Measurements from ENCODE around the gene PYROXD2. TPM values are rescaled to one million over a fixed set of nuclear protein-coding genes. Genes with fewer than 3 reads are reported as not detected.

PYROXD2 gene
- total RNA-seq, 4 donors from 2014 or later, result 0.97 to 6.7 (median 3.8) TPM

DNA sequence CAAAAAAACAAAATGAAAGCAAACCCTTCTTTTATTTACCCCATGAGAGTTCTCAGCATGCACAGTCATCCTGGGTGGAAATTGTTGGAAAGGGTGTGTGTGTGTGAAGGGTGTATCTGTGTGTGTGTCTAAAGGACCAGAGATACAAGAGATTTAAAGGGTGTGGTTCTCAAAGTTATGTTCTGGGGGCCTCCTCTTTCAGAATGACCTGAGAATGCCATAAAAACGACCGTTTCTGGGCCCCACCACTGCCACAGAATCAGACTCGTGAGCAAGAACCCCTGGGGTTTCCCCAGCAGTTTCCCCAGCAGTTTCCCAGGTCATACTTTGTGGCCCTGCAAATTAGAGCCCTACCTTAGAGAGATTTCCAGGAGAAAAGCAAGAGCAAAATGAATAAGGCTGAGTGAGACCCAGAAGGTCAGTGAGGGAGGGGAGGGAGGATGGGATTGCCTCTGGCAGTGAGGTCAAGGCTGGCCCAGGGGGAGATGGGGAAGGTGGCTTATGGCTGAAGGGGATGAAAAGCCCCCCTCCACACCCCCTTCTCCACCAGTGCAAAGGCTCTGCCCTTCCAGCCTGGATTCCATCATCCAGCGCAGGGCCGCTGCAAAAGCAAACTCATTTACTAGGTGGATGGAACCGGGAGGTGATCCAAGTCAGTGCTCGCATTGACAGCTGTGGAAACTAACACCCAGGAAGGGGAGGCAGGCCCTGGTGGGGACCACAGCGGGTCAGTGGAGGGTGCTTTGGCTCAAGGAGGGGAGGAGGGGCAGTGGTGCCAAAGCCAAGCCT, 10.2 kb downstream of the PYROXD2 start:
- intact Hi-C loops (cut with DNase I; ENCODE audit: low total_unique reads), result no loop called here
- 56 to 65% methylated on average over 8 of the region's 8 CpGs for WGBS, 2 donors
- TF ChIP-seq, protein P1, sequence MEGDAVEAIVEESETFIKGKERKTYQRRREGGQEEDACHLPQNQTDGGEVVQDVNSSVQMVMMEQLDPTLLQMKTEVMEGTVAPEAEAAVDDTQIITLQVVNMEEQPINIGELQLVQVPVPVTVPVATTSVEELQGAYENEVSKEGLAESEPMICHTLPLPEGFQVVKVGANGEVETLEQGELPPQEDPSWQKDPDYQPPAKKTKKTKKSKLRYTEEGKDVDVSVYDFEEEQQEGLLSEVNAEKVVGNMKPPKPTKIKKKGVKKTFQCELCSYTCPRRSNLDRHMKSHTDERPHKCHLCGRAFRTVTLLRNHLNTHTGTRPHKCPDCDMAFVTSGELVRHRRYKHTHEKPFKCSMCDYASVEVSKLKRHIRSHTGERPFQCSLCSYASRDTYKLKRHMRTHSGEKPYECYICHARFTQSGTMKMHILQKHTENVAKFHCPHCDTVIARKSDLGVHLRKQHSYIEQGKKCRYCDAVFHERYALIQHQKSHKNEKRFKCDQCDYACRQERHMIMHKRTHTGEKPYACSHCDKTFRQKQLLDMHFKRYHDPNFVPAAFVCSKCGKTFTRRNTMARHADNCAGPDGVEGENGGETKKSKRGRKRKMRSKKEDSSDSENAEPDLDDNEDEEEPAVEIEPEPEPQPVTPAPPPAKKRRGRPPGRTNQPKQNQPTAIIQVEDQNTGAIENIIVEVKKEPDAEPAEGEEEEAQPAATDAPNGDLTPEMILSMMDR (IDR thresholded peaks at IDR 0.05), result no peak
- TF ChIP-seq POLR2A (IDR thresholded peaks at IDR 0.05), result no peak
- no peak overlapping the region for H3K4me3 ChIP-seq (ENCODE audit: low read depth, poor library complexity, severe bottlenecking)
- DNase-seq (ENCODE audit: low spot score in 2 of 2), result no peak

- intact Hi-C loops (cut with DNase I; ENCODE audit: low total_unique reads), result no loop called here
- WGBS, 2 donors, result 71 to 74% methylated on average over 7 of the region's 7 CpGs
- no peak for TF ChIP-seq POLR2A (IDR thresholded peaks at IDR 0.05)
- TF ChIP-seq, protein P1 (IDR thresholded peaks at IDR 0.05), result no peak
- no peak for DNase-seq (ENCODE audit: low spot score in 2 of 2)
- H3K4me3 ChIP-seq (ENCODE audit: low read depth, poor library complexity, severe bottlenecking), result no peak overlapping the region
Observed at GRCh38 chr10:98403812-98404504, 11.0 kb downstream of the PYROXD2 start.

- no peak overlapping the region for H3K4me3 ChIP-seq (ENCODE audit: low read depth, poor library complexity, severe bottlenecking)
- TF ChIP-seq, protein P1 (IDR thresholded peaks at IDR 0.05), result no peak
- TF ChIP-seq POLR2A (IDR thresholded peaks at IDR 0.05), result no peak
- DNase-seq (ENCODE audit: low spot score in 2 of 2), result peak in 1 of 2 donors; percentile 65
- intact Hi-C loops (cut with DNase I; ENCODE audit: low total_unique reads), result no loop called here
- WGBS, 2 donors, result 96 to 97% methylated on average over 23 of the region's 23 CpGs
Observed at GRCh38 chr10:98402931-98403718, 11.9 kb downstream of the PYROXD2 start.

DNA sequence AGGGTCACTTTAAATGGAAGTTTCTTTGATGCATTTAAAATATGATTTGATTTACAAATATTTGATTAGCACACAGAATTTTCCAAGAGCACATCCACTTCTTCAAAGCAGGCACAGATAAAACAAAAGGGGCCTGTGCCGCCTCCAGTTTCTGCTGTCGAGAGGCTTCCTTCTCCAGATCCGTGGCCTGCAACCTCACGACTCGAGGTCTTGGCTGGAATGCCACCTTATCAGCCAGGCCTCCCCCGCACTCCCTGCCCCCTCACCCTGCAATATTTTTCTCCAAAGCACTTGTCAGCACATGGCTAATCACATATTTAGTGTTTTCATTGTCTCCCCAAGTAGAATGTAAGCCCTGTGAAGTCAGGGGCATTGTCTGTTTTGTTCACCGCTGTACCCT, 12.5 kb downstream of the PYROXD2 start:
- 88 to 95% methylated on average over 7 of the region's 7 CpGs for WGBS, 2 donors
- DNase-seq (ENCODE audit: low spot score in 2 of 2), result no peak
- intact Hi-C loops (cut with DNase I; ENCODE audit: low total_unique reads), result no loop called here
- no peak for TF ChIP-seq POLR2A (IDR thresholded peaks at IDR 0.05)
- TF ChIP-seq, protein P1 (IDR thresholded peaks at IDR 0.05), result no peak
- H3K4me3 ChIP-seq (ENCODE audit: low read depth, poor library complexity, severe bottlenecking), result no peak overlapping the region

- TF ChIP-seq, protein P1 (IDR thresholded peaks at IDR 0.05), result no peak
- TF ChIP-seq POLR2A (IDR thresholded peaks at IDR 0.05), result no peak
- no peak for DNase-seq (ENCODE audit: low spot score in 2 of 2)
- intact Hi-C loops (cut with DNase I; ENCODE audit: low total_unique reads), result no loop called here
- WGBS, 2 donors, result 91 to 95% methylated on average over 2 of the region's 2 CpGs
- H3K4me3 ChIP-seq (ENCODE audit: low read depth, poor library complexity, severe bottlenecking), result no peak overlapping the region
Observed at GRCh38 chr10:98400482-98400881, 14.5 kb downstream of the PYROXD2 start.

Measured in lower leg skin (tissue), 4 donors.